ENCODE results near the gene MRGPRE.

The MRGPRE gene

GRCh38 chr11:3177931-3178330, 54.3 kb downstream of the MRGPRE start:
- no peak for DNase-seq
